ENCODE results near the gene AXIN2.

DNA sequence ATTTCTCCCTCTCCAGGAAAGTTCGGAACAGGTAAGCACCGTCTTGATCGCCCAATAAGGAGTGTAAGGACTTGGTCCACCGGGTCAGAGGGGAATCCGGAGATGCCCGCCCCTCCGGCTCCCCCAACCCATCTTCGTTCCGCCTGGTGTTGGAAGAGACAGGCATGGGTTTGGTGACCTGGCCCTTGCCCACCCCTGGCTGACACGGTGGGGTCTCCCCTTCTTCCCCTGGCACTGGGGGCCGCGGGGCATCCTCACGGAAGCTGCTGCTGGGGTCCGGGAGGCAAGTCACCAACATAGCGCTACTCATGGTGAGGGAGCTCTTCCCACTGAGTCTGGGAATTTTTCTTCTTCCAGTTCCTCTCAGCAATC, 3.2 kb downstream of the AXIN2 start:
- TF ChIP-seq, protein P1, sequence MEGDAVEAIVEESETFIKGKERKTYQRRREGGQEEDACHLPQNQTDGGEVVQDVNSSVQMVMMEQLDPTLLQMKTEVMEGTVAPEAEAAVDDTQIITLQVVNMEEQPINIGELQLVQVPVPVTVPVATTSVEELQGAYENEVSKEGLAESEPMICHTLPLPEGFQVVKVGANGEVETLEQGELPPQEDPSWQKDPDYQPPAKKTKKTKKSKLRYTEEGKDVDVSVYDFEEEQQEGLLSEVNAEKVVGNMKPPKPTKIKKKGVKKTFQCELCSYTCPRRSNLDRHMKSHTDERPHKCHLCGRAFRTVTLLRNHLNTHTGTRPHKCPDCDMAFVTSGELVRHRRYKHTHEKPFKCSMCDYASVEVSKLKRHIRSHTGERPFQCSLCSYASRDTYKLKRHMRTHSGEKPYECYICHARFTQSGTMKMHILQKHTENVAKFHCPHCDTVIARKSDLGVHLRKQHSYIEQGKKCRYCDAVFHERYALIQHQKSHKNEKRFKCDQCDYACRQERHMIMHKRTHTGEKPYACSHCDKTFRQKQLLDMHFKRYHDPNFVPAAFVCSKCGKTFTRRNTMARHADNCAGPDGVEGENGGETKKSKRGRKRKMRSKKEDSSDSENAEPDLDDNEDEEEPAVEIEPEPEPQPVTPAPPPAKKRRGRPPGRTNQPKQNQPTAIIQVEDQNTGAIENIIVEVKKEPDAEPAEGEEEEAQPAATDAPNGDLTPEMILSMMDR (IDR thresholded peaks at IDR 0.05), result no peak
- no peak for TF ChIP-seq EP300 (IDR thresholded peaks at IDR 0.05)
- TF ChIP-seq POLR2AphosphoS5 (IDR thresholded peaks at IDR 0.05), result no peak

All from esophagus muscularis mucosa (tissue), 4 donors.